Coronary artery (tissue), 2 donors: ENCODE measurements around the gene IL15RA.

Experiments
- DNase-seq: peaks from one replicate; pipeline ENCODE4 v3.0.0-alpha.2; 2017; ENCODE audit warnings: low spot score
- H3K27ac ChIP-seq, 2 donors: fragments of 200-600 bp; sonication (generic); one replicate each; pipeline ENCODE4 v1.5.1; 2016 to 2019
- H3K4me3 ChIP-seq: fragments of 200-600 bp; sonication (generic); 2 replicates; pipeline ENCODE4 v1.5.1; 2016; ENCODE audit warnings: mild to moderate bottlenecking, moderate library complexity
- TF ChIP-seq, protein P1 (sequence below): fragments of 200-600 bp; sonication (generic); IDR thresholded peaks from one replicate; pipeline ENCODE4 v1.5.1; 2019; ENCODE audit warnings: antibody characterized with exemption

The IL15RA gene

DNA sequence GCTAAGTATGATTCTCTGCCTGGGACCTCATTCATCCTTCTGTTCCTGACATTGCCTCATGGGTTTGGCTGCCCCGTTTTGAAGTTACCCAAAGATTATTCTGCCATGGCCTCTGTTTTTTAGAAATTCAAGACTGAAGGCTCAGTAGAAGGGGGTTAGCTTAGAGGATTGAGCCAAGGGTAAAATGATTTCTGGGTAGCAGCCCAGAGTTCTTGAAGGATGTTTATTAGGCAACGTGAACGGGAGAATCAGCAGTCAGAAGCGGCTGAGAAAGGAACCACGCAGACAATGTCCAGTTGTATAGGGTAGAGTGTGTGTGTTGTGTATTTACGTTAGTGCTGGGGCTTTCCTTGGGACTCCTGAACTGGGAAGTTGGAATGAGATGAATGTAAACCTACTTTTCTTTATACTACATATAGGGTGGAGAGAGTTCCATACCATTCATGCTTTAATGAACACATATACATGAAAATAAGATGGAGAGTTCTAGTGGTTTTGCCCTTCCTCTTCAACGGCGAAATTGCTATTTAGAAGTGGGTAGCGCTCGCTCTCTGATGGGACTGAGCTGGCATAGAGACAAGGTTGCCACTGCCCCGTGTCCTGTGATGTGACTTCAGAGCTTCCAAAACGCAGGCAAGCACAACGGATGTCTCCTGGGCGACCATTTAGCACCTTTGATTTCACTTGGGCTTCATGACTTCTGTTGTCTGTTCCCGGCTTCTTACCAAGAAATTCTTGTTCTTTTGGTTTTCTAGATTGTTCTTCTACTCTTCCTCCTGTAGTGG is 35.0 kb upstream of the IL15RA start:
- no peak for DNase-seq
- Histone ChIP-seq H3K27ac (no peak overlapping the region), H3K4me3 (no peak overlapping the region)
- TF ChIP-seq, protein P1, sequence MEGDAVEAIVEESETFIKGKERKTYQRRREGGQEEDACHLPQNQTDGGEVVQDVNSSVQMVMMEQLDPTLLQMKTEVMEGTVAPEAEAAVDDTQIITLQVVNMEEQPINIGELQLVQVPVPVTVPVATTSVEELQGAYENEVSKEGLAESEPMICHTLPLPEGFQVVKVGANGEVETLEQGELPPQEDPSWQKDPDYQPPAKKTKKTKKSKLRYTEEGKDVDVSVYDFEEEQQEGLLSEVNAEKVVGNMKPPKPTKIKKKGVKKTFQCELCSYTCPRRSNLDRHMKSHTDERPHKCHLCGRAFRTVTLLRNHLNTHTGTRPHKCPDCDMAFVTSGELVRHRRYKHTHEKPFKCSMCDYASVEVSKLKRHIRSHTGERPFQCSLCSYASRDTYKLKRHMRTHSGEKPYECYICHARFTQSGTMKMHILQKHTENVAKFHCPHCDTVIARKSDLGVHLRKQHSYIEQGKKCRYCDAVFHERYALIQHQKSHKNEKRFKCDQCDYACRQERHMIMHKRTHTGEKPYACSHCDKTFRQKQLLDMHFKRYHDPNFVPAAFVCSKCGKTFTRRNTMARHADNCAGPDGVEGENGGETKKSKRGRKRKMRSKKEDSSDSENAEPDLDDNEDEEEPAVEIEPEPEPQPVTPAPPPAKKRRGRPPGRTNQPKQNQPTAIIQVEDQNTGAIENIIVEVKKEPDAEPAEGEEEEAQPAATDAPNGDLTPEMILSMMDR = no peak

DNA sequence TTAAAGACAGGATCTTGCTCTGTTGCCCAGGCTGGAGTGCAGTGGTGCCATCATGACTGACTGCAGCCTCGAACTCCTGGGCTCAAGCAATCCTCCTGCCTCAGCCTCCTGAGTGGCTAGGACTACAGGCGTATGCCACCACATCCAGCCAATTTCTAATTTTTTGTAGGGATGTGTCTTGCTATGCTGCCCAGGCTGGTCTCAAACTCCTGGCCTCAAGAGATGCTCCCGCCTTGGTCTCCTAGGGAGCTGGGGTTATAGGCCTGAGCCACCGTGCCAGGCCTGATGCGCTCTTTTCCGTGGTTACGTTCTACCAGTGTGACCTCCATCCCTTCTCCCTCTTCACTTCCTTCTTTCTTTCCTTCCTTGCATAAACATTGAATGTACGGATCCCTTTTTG is 34.2 kb upstream of the IL15RA start:
- DNase-seq = no peak
- Histone ChIP-seq H3K27ac (no peak overlapping the region), H3K4me3 (no peak overlapping the region)
- TF ChIP-seq, protein P1 = no peak

DNA sequence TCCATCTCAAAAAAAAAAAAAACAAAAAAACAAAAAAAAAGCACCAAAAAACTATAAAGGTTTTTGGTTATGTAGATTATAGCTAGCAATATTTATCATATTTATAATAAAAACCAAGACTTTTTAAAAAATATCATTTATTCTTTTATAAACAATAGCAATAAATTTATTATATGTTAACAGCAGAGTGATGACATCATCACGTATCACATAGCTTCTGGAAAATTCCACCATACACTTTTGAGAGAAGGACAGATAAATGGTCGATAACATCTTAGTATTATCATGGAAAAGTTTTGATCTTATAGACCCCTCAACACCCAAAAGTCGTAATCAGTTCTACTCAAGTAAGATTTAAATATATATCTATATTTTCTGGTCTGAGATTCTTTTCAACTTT is 33.2 kb upstream of the IL15RA start:
- Histone ChIP-seq H3K27ac (no peak overlapping the region), H3K4me3 (no peak overlapping the region)
- TF ChIP-seq, protein P1 = no peak
- no peak for DNase-seq

DNA sequence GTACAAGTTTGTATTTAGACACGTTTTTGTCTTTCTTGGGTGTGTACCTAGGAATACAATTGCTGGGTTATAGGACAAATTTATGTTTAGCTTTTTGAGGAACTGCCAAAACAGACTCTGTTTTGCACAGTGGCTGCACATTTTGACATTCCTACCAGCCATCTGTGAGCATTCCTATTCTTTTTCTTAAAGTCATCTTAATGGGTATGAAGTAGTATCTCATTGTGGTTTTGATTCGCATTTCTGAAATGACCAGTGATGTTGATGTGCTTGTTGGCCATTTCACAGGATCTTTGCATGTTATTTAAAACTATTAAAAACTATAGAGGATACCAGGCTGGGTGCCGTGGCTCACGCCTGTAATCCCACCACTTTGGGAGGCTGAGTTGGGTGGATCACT is 32.6 kb upstream of the IL15RA start:
- no peak for DNase-seq
- Histone ChIP-seq H3K4me3 (no peak overlapping the region), H3K27ac (no peak overlapping the region)
- TF ChIP-seq, protein P1 = no peak

DNA sequence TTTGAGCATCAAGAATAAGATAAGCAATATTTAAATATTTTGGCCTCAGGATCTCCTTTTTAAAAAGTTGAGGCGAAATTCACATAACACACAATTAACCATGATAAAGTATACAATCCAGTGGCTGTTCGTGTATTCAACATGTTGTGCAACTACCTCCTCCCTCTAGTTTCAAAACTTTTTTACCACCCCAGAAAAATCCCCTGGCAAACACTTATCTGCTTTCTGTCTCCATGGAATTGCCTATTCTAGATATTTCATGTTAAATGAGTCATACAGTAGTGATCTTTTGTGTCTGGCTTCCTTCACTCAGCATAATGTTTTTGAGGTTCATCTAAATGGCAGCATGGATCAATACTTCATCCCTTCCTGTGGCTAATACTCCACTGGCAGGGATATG is 31.8 kb upstream of the IL15RA start:
- DNase-seq = no peak
- peak overlapping the region; percentile 27 to 45 for H3K27ac ChIP-seq

DNA sequence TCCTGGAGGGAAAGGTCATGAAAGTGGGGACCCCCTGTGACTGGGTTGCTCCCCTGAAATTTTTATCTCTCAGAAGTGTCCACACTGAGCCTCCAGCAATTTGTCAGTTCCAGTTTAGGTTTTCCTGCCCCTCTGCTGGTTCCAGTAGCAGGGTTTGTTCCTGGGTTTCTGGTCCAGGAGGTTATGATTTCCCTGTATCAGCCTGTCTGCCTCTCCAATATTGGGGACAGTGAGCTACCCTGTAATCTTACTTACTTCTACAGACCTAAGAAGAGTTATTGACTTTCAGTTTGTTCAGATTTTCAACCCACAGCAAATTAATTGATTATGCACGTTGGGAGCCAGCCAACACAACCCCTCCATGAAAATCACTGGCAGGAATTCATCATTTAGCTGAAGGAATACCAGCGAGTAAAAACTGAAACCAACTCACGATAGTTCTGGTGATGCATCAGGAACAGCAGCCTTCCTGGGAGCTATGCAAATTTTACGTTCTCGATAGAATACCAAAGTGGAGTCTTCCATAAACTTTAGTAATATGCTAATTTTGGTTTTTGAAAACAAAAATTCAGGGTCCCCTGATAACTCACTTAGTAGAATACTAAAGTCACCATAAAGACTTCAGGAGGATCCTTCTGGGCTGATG is 31.3 kb upstream of the IL15RA start:
- TF ChIP-seq, protein P1 = no peak
- H3K27ac ChIP-seq = peak overlapping the region; percentile 30 to 45
- no peak for DNase-seq
- H3K4me3 ChIP-seq = peak overlapping the region; percentile 57

More for the DNA sequence above, 31.8 kb upstream of the IL15RA start:
- TF ChIP-seq, protein P1 = no peak
- H3K4me3 ChIP-seq = peak overlapping the region; percentile 57

DNA sequence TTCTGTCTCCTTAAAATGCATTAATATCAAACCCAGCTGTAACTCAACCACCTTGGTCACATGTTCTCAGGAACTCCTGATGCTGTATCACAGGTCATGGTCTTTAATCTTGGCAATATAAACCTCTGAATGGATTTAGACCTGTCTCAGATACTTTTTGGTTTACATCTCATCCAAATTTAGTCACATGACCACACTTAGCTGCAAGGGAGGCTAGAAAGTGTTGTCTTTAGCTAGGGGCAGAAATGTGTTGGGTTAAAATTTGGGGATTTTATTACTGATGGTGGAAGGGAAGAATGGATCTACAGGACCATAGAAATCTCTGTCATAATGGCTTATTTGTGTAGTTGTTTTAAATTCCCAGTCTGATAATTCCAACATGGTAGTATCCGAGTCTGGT is 29.6 kb upstream of the IL15RA start:
- no peak overlapping the region for H3K27ac ChIP-seq

More for the DNA sequence above, 29.6 kb upstream of the IL15RA start:
- no peak overlapping the region for H3K4me3 ChIP-seq
- TF ChIP-seq, protein P1 = no peak
- DNase-seq = no peak
